SH-SY5Y (cell line): ENCODE data around the gene GCNT2.

Experiments used
- GATA2 ChIP-seq: IDR thresholded peaks from 2 replicates; pipeline ENCODE4 v1.6.1; 2011; ENCODE audit warnings: mild to moderate bottlenecking, low read depth, low read length
- GATA3 ChIP-seq: IDR thresholded peaks from 2 replicates; pipeline ENCODE4 v1.6.1; 2011; ENCODE audit warnings: low read depth, mild to moderate bottlenecking, low read length, moderate library complexity

DNA sequence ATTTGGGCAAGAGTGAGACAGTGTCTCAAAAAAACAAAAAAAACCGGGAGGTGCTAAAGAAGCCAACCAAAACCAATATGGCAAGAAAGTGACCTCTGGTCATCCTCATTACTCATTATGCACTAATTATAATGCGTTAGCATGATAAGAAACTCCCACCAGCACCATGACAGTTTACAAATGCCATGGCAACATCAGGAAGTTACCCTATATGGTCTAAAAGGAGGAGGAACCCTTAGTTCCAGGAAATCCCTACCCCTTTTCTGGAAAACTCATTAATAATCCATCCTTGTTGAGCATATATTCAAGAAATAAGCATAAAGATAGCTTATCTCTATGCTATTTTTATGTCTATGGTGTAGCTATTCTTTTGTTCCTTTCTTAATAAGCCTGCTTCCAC, 141.6 kb downstream of the GCNT2 start:
- TF ChIP-seq GATA2: no peak
- TF ChIP-seq GATA3: no peak
